ENCODE measurements around the gene C16orf86.

Gene C16orf86

GRCh38 chr16:67654403-67654911 lies 12.2 kb upstream of the C16orf86 start:
- no peak for DNase-seq

GRCh38 chr16:67655363-67655762 lies 11.3 kb upstream of the C16orf86 start:
- DNase-seq, result no peak

GRCh38 chr16:67656344-67657016 lies 10.1 kb upstream of the C16orf86 start:
- no peak for DNase-seq

- DNase-seq, result no peak
Measured at GRCh38 chr16:67657017-67657608, 9.5 kb upstream of the C16orf86 start.

GRCh38 chr16:67657751-67658518 lies 8.7 kb upstream of the C16orf86 start:
- no peak for DNase-seq

GRCh38 chr16:67658849-67659674 lies 7.6 kb upstream of the C16orf86 start:
- no peak for DNase-seq

GRCh38 chr16:67659675-67660563 lies 6.7 kb upstream of the C16orf86 start, which contains the start of gene ACD:
ACD (minus strand) TSS chr16:67660260; CDS start chr16:67660220, 40 bp downstream.
- DNase-seq, result peak; percentile 74

GRCh38 chr16:67660564-67661028 lies 6.0 kb upstream of the C16orf86 start, which contains the start of gene PARD6A:
PARD6A (plus strand) TSS chr16:67660960; CDS start chr16:67661039, 79 bp downstream.
- peak; percentile 91 for DNase-seq

- DNase-seq, result no peak
Measured at GRCh38 chr16:67661101-67661761, 5.4 kb upstream of the C16orf86 start.

- DNase-seq, result no peak
Measured at GRCh38 chr16:67661886-67662652, 4.5 kb upstream of the C16orf86 start.

GRCh38 chr16:67662653-67663010 lies 4.0 kb upstream of the C16orf86 start:
- no peak for DNase-seq

- DNase-seq, result no peak
Measured at GRCh38 chr16:67663151-67663876, 3.3 kb upstream of the C16orf86 start.

GRCh38 chr16:67663877-67664222 lies 2.8 kb upstream of the C16orf86 start:
- DNase-seq, result no peak

- DNase-seq, result no peak
Measured at GRCh38 chr16:67664258-67664657, 2.4 kb upstream of the C16orf86 start.

- no peak for DNase-seq
Measured at GRCh38 chr16:67664871-67665270, 1.7 kb upstream of the C16orf86 start.

- no peak for DNase-seq
Measured at GRCh38 chr16:67665598-67665997, 1.0 kb upstream of the C16orf86 start.

- no peak for DNase-seq
Measured at GRCh38 chr16:67666032-67666551, 522 bp upstream of the C16orf86 start.

GRCh38 chr16:67667453-67667816 lies 821 bp downstream of the C16orf86 start:
- DNase-seq, result no peak

- no peak for DNase-seq
Measured at GRCh38 chr16:67667817-67668494, 1.3 kb downstream of the C16orf86 start.
